Mammary epithelial cell (primary cell): ENCODE data around the gene AGFG1.

Experiments used
- EZH2 ChIP-seq: IDR thresholded peaks from 2 replicates; pipeline ENCODE4 v1.6.1; 2012; ENCODE audit warnings: low read length, inconsistent platforms, borderline replicate concordance
- TF ChIP-seq, protein P1 (sequence below), 2 donors: IDR thresholded peaks in 1 of 2; conservative IDR thresholded peaks in 1 of 2; 2 replicates each; pipeline ENCODE4 v1.5.1; 2011 to 2012; ENCODE audit warnings: inconsistent platforms in 2 of 2, low read length in 2 of 2, mild to moderate bottlenecking in 2 of 2, control low read depth in 1 of 2, low read depth in 1 of 2; ENCODE audit not compliant: insufficient read depth in 1 of 2; ENCODE audit errors: extremely low read depth in 1 of 2

DNA sequence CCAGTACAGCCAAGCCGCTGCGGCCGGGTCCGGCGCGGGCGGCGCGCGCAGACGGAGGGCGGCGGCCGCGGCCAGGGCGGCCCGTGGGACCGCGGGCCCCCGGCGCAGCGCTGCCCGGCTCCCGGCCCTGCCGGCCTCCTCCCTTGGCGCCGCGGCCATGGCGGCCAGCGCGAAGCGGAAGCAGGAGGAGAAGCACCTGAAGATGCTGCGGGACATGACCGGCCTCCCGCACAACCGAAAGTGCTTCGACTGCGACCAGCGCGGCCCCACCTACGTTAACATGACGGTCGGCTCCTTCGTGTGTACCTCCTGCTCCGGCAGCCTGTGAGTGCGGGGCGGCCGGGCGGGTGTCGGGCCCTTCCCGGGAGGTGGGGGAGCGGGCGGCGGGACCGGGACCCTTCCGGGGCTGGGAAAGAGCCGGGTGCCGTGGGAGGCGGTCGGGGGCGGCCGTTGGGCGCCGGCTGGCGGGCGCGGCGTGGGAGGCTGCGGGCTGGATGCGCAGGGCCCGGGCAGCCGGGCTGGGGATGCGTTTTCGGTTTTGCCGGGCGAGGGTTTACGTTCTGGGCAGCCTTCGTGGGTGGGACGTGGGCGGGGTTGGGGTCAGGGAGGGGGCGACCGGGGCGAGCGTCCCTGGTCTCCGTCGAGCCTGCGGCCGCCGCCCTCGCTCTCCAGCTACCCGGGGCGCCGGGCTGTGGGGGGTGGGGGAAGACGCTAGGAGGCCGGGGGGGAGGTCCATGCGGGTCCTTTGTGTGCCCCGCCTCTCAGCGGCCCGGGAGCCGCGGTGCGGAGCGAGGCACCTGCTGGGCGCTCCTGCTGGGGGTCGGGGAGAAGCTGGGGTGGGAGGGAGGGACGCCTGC is 537 bp downstream of the AGFG1 start:
- TF ChIP-seq, protein P1, sequence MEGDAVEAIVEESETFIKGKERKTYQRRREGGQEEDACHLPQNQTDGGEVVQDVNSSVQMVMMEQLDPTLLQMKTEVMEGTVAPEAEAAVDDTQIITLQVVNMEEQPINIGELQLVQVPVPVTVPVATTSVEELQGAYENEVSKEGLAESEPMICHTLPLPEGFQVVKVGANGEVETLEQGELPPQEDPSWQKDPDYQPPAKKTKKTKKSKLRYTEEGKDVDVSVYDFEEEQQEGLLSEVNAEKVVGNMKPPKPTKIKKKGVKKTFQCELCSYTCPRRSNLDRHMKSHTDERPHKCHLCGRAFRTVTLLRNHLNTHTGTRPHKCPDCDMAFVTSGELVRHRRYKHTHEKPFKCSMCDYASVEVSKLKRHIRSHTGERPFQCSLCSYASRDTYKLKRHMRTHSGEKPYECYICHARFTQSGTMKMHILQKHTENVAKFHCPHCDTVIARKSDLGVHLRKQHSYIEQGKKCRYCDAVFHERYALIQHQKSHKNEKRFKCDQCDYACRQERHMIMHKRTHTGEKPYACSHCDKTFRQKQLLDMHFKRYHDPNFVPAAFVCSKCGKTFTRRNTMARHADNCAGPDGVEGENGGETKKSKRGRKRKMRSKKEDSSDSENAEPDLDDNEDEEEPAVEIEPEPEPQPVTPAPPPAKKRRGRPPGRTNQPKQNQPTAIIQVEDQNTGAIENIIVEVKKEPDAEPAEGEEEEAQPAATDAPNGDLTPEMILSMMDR (conservative IDR thresholded peaks at IDR 0.05 in 1 of 2, IDR thresholded peaks at IDR 0.05 in 1 of 2; ENCODE audit: extremely low read depth in 1 of 2, insufficient read depth in 1 of 2, low read depth in 1 of 2, low read length in 2 of 2) = no peak
- no peak for TF ChIP-seq EZH2
